DOHH2 (cell line): ENCODE data around the gene KAT2A.

ENCODE experiments used
- H3F3A ChIP-seq: fragments of 200-600 bp; sonication (generic), shearing (Covaris generic); 2 replicates; pipeline ENCODE4 v1.6.0; 2016; ENCODE audit warnings: antibody characterized with exemption, mild to moderate bottlenecking; ENCODE audit not compliant: control insufficient read depth, insufficient read depth
- H3K27ac ChIP-seq: fragments of 200-600 bp; sonication (generic); 2 replicates; pipeline ENCODE4 v1.5.1; 2014; ENCODE audit warnings: low read depth, mild to moderate bottlenecking, low read length, moderate library complexity
- H3K27me3 ChIP-seq: fragments of 200-600 bp; sonication (generic); 2 replicates; pipeline ENCODE4 v1.6.1; 2014; ENCODE audit warnings: mild to moderate bottlenecking, low read length, mixed read lengths; ENCODE audit not compliant: control insufficient read depth
- H3K36me3 ChIP-seq: fragments of 200-600 bp; sonication (generic); 2 replicates; pipeline ENCODE4 v1.6.1; 2014; ENCODE audit warnings: mild to moderate bottlenecking, low read length, moderate library complexity, mixed read lengths; ENCODE audit not compliant: control insufficient read depth
- H3K4me1 ChIP-seq: fragments of 200-600 bp; sonication (generic); 2 replicates; pipeline ENCODE4 v1.6.1; 2014; ENCODE audit warnings: mild to moderate bottlenecking, low read length, mixed read lengths; ENCODE audit not compliant: control insufficient read depth
- H3K4me2 ChIP-seq: fragments of 200-600 bp; sonication (generic); 2 replicates; pipeline ENCODE4 v1.6.0; 2014; ENCODE audit warnings: mild to moderate bottlenecking, low read length, moderate library complexity
- H3K4me3 ChIP-seq: fragments of 200-600 bp; sonication (generic); 2 replicates; pipeline ENCODE4 v1.5.1; 2014; ENCODE audit warnings: mild to moderate bottlenecking, low read length, mixed read lengths
- H3K79me2 ChIP-seq: fragments of 200-600 bp; sonication (generic); 2 replicates; pipeline ENCODE4 v1.6.1; 2014; ENCODE audit warnings: mild to moderate bottlenecking, low read length, mixed read lengths; ENCODE audit not compliant: control insufficient read depth
- H3K9me2 ChIP-seq: fragments of 200-600 bp; sonication (generic); replicated peaks from 2 replicates; pipeline ENCODE4 v1.6.1; 2014; ENCODE audit warnings: mild to moderate bottlenecking, low read length, mixed read lengths; ENCODE audit not compliant: control insufficient read depth
- H3K9me3 ChIP-seq: fragments of 200-600 bp; sonication (generic); 2 replicates; pipeline ENCODE4 v1.6.1; 2014; ENCODE audit warnings: antibody characterized with exemption, low read length, mixed read lengths; ENCODE audit not compliant: control insufficient read depth, insufficient read depth
- H4K20me1 ChIP-seq: fragments of 200-600 bp; sonication (generic); 2 replicates; pipeline ENCODE4 v1.6.0; 2014; ENCODE audit warnings: low read depth, mild to moderate bottlenecking, antibody characterized with exemption, low read length, moderate library complexity; ENCODE audit not compliant: control insufficient read depth, insufficient read depth
- EZH2phosphoT487 ChIP-seq: fragments of 200-600 bp; sonication (generic); IDR thresholded peaks from 2 replicates; pipeline ENCODE4 v1.6.1; 2017; ENCODE audit warnings: borderline replicate concordance, mild to moderate bottlenecking, antibody characterized with exemption, low read length, moderate library complexity, mixed read lengths
- TF ChIP-seq, protein P1 (sequence below): fragments of 200-600 bp; sonication (generic); IDR thresholded peaks from one replicate; pipeline ENCODE4 v1.5.1; 2014; ENCODE audit warnings: antibody characterized with exemption, mild to moderate bottlenecking, low read depth, low read length; ENCODE audit not compliant: poor library complexity, severe bottlenecking

Gene KAT2A

DNA sequence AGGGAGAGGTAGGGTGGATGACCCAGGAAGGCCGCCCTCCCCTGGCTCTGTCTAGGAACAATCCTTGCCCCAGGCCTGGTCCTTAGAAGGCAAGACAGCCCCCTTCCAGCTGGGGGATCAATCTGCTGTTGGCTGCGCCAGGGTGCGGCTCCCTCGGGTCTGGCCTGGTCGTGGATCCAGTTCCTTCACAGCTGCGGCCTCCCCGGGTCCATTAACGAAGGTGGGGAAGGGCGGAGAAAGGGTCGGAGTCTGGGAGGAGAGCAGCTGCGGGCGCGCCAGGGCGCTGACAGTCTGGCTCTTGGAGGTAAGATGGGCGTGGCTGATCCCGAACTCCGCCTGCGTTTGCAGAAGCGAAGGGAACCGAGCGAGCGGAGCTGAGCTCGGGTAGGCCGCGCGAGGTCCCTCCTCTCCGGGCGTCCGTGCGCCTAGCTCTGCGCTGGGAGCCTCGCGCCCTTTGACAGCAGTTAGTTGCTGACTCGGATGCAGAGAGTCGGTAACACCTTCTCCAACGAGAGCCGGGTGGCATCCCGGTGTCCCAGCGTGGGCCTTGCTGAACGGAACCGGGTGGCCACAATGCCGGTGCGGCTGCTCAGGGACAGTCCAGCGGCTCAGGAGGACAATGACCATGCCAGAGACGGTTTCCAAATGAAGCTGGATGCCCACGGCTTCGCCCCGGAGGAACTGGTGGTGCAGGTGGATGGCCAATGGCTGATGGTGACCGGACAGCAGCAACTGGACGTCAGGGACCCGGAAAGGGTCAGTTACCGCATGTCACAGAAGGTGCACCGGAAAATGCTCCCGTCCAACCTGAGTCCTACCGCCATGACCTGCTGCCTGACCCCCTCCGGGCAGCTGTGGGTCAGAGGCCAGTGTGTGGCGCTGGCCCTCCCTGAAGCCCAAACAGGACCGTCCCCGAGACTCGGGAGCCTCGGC, 1.5 kb upstream of the KAT2A start, which contains the start of gene HSPB9:
HSPB9 (plus strand) TSS at position 434 of the 933 bp plus-strand sequence; CDS start at position 481, 47 bp downstream.
- no peak within 1 kb of the TSS for H3K27ac ChIP-seq
- no peak for TF ChIP-seq EZH2phosphoT487
- TF ChIP-seq, protein P1, sequence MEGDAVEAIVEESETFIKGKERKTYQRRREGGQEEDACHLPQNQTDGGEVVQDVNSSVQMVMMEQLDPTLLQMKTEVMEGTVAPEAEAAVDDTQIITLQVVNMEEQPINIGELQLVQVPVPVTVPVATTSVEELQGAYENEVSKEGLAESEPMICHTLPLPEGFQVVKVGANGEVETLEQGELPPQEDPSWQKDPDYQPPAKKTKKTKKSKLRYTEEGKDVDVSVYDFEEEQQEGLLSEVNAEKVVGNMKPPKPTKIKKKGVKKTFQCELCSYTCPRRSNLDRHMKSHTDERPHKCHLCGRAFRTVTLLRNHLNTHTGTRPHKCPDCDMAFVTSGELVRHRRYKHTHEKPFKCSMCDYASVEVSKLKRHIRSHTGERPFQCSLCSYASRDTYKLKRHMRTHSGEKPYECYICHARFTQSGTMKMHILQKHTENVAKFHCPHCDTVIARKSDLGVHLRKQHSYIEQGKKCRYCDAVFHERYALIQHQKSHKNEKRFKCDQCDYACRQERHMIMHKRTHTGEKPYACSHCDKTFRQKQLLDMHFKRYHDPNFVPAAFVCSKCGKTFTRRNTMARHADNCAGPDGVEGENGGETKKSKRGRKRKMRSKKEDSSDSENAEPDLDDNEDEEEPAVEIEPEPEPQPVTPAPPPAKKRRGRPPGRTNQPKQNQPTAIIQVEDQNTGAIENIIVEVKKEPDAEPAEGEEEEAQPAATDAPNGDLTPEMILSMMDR, result no peak
- no peaks in the 10 kb centered on the region for H4K20me1 ChIP-seq
- H3F3A ChIP-seq, result peaks cover 2% of the 10 kb centered on the region; the same call in 1 of the 2 replicates
- peaks cover 49% of the 10 kb centered on the region for H3K36me3 ChIP-seq
- no peak within 1 kb of the TSS for H3K4me2 ChIP-seq
- H3K4me1 ChIP-seq, result peaks cover 20% of the 10 kb centered on the region
- no peaks in the 10 kb centered on the region for H3K9me3 ChIP-seq
- H3K27me3 ChIP-seq, result no peaks in the 10 kb centered on the region
- peaks cover 6% of the 10 kb centered on the region for H3K79me2 ChIP-seq
- no peaks in the 10 kb centered on the region for H3K9me2 ChIP-seq
- H3K4me3 ChIP-seq, result no peak within 1 kb of the TSS

DNA sequence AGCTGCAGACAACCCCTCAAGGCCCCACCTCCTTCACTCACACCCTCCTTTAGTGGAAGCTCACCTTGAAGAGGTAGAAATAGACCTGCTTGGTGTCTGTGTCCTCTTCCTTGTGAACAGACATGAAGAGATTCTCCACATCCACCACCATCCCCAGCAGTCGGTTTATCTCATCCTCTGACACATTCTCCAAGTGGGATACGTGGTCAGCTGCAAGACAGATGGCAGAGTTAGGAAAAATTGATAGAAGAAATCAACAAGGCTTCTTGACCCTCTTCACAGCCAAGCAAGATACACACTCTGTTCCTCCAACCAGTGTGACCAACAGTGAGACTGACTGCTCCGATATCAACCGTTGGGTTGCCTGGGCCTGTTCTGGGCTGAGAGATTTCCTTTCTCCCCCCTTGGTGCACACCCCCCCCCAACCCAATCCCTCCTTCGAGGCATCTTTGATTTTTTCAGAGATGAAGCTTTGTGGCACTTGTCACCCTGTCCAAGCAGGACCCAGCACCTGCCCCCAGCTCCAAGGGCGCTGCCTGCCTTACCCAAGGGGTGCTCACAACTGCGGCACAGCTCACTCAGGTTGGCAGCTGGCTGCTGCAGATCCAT, 902 bp downstream of the KAT2A start:
- Histone ChIP-seq H3K36me3 (peaks cover 50% of the 10 kb centered on the region), H3K4me1 (peaks cover 36% of the 10 kb centered on the region), H3K27me3 (no peaks in the 10 kb centered on the region), H3K9me3 (no peaks in the 10 kb centered on the region), H3K4me2 (peak overlapping the region; percentile 90), H3K4me3 (peak overlapping the region; percentile 82), H3K9me2 (no peaks in the 10 kb centered on the region), H4K20me1 (no peaks in the 10 kb centered on the region), H3F3A (peaks cover 2% of the 10 kb centered on the region), H3K79me2 (peaks cover 6% of the 10 kb centered on the region), H3K27ac (no peak overlapping the region)
- TF ChIP-seq, protein P1, result no peak
- TF ChIP-seq EZH2phosphoT487, result no peak

DNA sequence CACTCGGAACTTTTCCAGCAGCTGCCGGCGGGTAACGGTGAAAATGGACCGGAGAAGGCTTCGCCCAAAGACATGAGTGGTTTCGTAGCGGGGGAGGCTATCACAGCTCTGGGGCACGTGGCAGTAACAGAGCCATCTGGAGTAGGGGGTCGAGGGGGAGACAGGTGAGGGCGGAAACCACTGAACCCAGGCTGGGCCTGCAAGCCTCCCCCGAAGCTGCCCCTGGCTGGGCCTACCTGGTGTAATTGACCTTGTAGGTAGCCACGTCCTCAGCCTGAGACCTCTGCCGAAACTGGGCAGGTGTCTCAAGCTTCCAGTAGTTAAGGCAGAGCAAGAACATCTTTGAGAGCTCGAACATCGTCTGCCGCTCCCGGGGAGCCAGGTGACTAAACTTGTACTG, 1.9 kb downstream of the KAT2A start:
- H3K9me3 ChIP-seq, result no peaks in the 10 kb centered on the region
- no peaks in the 10 kb centered on the region for H3K9me2 ChIP-seq
- H3K79me2 ChIP-seq, result peaks cover 6% of the 10 kb centered on the region
- H3K36me3 ChIP-seq, result peaks cover 50% of the 10 kb centered on the region
- no peak overlapping the region for H3K4me3 ChIP-seq
- H3K4me2 ChIP-seq, result no peak overlapping the region
- no peaks in the 10 kb centered on the region for H3K27me3 ChIP-seq
- H4K20me1 ChIP-seq, result no peaks in the 10 kb centered on the region
- H3F3A ChIP-seq, result no peaks in the 10 kb centered on the region; the same call in 1 of the 2 replicates
- H3K27ac ChIP-seq, result no peak overlapping the region
- TF ChIP-seq, protein P1, result no peak
- TF ChIP-seq EZH2phosphoT487, result no peak
- peaks cover 37% of the 10 kb centered on the region for H3K4me1 ChIP-seq
